ENCODE data around the gene PKP2. TPM values are rescaled to one million over a fixed set of nuclear protein-coding genes. Genes with fewer than 3 reads are reported as not detected.

PKP2 gene
- total and polyA plus RNA-seq, 2 donors (not counting 3 experiments of a cell fraction or from before 2014, with no cell fraction given) = 1.4 to 6.5 TPM

DNA sequence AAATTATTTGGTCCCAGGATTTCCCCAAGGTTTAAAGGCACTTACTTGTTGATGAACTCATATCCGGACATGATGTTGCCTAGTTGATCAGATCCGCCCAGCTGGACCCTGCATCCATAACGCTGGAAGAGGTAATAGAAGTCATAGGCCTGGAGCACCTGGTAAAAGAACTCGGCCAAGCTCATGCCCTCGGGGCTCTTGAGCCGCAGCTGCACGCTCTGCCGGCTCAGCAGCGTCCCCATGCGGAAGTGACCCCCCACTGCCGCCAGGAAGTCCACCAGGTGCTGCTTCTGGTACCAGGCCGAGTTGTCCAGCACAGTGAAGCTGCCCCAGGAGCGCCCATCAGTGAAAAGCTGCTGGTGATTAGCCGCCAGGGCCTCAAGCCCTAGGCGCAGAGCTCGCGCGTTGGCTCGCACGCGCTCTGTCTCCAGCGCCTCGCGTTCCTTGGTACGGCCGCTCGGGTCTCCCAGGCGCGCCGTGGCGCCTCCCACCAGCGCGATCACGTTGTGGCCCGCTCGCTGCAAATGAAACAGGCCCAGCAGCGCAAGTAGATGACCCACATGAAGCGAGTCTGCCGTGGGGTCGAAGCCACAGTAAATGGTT, 141.4 kb downstream of the PKP2 start:
- BruUV-seq (replicated peaks) = TSS peak; percentile 88
- TF ChIP-seq, protein P1, sequence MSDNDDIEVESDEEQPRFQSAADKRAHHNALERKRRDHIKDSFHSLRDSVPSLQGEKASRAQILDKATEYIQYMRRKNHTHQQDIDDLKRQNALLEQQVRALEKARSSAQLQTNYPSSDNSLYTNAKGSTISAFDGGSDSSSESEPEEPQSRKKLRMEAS (IDR thresholded peaks at IDR 0.05; ENCODE audit: insufficient read depth, insufficient read length) = no peak
- TF ChIP-seq POLR2A (IDR thresholded peaks at IDR 0.05; ENCODE audit: low read depth, low read length) = peak; percentile 44
- no peak for TF ChIP-seq EZH2 (IDR thresholded peaks at IDR 0.05; ENCODE audit: borderline replicate concordance, low read depth, low read length, severe bottlenecking)
- TF ChIP-seq POLR2AphosphoS5 (IDR thresholded peaks at IDR 0.05; ENCODE audit: insufficient read depth, low read depth, low read length) = peak; percentile 68
- peak; percentile 69 for TF ChIP-seq FOS (IDR thresholded peaks at IDR 0.05; ENCODE audit: borderline replicate concordance, insufficient read depth, low read length)
- TF ChIP-seq, protein P2, sequence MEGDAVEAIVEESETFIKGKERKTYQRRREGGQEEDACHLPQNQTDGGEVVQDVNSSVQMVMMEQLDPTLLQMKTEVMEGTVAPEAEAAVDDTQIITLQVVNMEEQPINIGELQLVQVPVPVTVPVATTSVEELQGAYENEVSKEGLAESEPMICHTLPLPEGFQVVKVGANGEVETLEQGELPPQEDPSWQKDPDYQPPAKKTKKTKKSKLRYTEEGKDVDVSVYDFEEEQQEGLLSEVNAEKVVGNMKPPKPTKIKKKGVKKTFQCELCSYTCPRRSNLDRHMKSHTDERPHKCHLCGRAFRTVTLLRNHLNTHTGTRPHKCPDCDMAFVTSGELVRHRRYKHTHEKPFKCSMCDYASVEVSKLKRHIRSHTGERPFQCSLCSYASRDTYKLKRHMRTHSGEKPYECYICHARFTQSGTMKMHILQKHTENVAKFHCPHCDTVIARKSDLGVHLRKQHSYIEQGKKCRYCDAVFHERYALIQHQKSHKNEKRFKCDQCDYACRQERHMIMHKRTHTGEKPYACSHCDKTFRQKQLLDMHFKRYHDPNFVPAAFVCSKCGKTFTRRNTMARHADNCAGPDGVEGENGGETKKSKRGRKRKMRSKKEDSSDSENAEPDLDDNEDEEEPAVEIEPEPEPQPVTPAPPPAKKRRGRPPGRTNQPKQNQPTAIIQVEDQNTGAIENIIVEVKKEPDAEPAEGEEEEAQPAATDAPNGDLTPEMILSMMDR (IDR thresholded peaks at IDR 0.05; ENCODE audit: extremely low read depth in 1 of 2, insufficient read depth in 1 of 2, low read depth in 1 of 2, low read length in 2 of 2) = peak; percentile 71 to 83
- no peak for TF ChIP-seq MYC (IDR thresholded peaks at IDR 0.05; ENCODE audit: low read depth, low read length)
- peak; percentile 29 for TF ChIP-seq JUN (IDR thresholded peaks at IDR 0.05; ENCODE audit: borderline replicate concordance, insufficient read depth, insufficient read length, low read depth)
- TF ChIP-seq GATA2 (IDR thresholded peaks at IDR 0.05; ENCODE audit: insufficient read depth, insufficient read length, low read depth, low read length) = peak; percentile 35
- Histone ChIP-seq H3K79me2 (ENCODE audit: control insufficient read depth, insufficient read depth, low read length) (peaks cover 24% of the 10 kb centered on the region), H3K4me2 (ENCODE audit: insufficient read depth, low read length) (peak overlapping the region; percentile 97), H3K4me3 (replicated peaks in 1 of 3; ENCODE audit: insufficient read depth in 1 of 3, low read depth in 1 of 3, low read length in 3 of 3) (peak overlapping the region; percentile 60 to 90 (median 76)), H4K20me1 (replicated peaks; ENCODE audit: control insufficient read depth, extremely low read depth, insufficient read depth, low read length) (no peaks in the 10 kb centered on the region), H2AFZ (ENCODE audit: low read depth, low read length) (peak overlapping the region; percentile 82), H3K4me1 (ENCODE audit: control insufficient read depth, extremely low read depth, insufficient read depth, low read length) (peaks cover 13% of the 10 kb centered on the region), H3K9me3 (replicated peaks; ENCODE audit: control insufficient read depth, insufficient read depth, low read length) (no peaks in the 10 kb centered on the region), H3K9ac (replicated peaks; ENCODE audit: extremely low read depth, insufficient read depth, low read length) (peak overlapping the region; percentile 95), H3K36me3 (ENCODE audit: control insufficient read depth in 2 of 2, extremely low read depth in 1 of 2, insufficient read depth in 2 of 2, low read length in 2 of 2) (peaks cover 8 to 10% of the 10 kb centered on the region in 2 experiments), H3K9me1 (replicated peaks; ENCODE audit: control insufficient read depth, extremely low read depth, insufficient read depth, low read length) (no peaks in the 10 kb centered on the region), H3K27me3 (ENCODE audit: control insufficient read depth in 2 of 2, insufficient read depth in 2 of 2, low read length in 2 of 2) (no peaks in the 10 kb centered on the region), H3K27ac (ENCODE audit: insufficient read depth, low read depth, low read length) (peak overlapping the region; percentile 91)
- POLR2A ChIA-PET = interaction anchor here (0.8 to 1.3 kb wide), 5 partner anchors 142 to 1267 kb away, joined by 3 to 7 read pairs (median 3); partner anchors contain the start of genes ALG10 and PKP2
- peak; percentile 91 for DNase-seq (ENCODE audit: low read depth, low spot score)
- dilution Hi-C loops (cut with MboI; ENCODE audit: extremely low pct_ligation_motif_present, low sequenced_read_pairs) (no loop called here), intact Hi-C loops (cut with micrococcal nuclease) (loop anchor here (1.0 to 5.0 kb wide), 4 partner anchors 74 to 682 kb away; partner anchors contain the start of gene SYT10)
- peak; percentile 81 for FAIRE-seq
- CTCF ChIA-PET = interaction anchor here (0.7 to 4.8 kb wide), 28 partner anchors 9 to 1483 kb away, joined by 3 to 143 read pairs (median 4); partner anchors contain the start of genes ALG10 and PKP2
